ENCODE results near the gene CMTM1. TPM values are rescaled to one million over a fixed set of nuclear protein-coding genes. Genes with fewer than 3 reads are reported as not detected.

CMTM1 gene
- total RNA-seq, 1 experiment from 2014 or later, result 7.1 TPM

DNA sequence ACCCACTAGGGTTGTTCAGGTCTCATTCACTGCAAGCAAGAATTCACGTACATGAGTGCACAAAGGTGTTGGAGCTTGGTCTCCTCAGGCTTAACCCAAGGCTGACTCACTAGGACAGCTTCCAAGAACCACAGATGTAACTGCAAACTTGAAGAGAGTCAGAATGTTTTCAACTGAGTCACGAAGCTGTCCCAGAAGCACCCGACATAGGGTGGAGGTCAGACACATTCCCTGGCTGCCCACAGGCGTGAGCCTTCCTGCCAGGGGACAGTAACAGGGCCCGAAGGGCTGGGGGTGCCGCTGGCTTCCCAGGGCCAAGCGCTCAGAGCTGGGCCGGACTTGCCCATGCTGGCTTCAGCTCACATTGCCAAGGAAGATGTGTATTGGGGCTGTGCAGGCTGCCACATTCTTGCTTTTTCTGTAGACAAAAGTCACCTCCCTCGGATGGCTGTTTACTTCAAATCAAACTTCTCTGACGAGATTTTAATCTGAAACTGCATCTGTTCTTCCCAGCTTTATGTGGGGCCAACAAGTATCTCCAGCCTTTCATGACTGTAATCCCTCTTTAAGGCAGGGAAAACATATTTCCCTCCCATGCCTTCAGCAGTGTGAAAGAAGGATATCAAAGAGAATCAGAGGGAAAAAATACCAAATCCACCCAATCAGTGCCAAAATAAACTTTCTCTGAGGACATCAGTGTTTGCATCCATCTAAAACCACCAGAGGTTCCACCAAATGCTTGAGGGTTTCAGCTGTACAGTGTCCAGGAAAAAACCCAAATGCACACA lies 52.5 kb downstream of the CMTM1 start:
- peak; percentile 81 for DNase-seq (ENCODE audit: low read depth, low spot score)
- peak; percentile 87 for ATAC-seq
- in situ Hi-C loops (cut with HindIII; ENCODE audit: low pct_unique_long_range_greater_than_20kb, low sequenced_read_pairs) (no loop called here), intact Hi-C loops (cut with micrococcal nuclease; ENCODE audit: unreplicated experiment) (no loop called here)
- Histone ChIP-seq H3K4me1 (ENCODE audit: control insufficient read depth, insufficient read depth, low read length) (peaks cover 41% of the 10 kb centered on the region), H3K27ac (ENCODE audit: low read length) (peak overlapping the region; percentile 67), H3K27me3 (ENCODE audit: control insufficient read depth, insufficient read depth, low read length) (no peaks in the 10 kb centered on the region), H3K9me3 (ENCODE audit: control insufficient read depth, insufficient read depth, low read depth, low read length) (no peaks in the 10 kb centered on the region), H3K4me3 (ENCODE audit: low read depth in 2 of 2, low read length in 2 of 2) (no peak overlapping the region), H3K36me3 (ENCODE audit: control insufficient read depth, insufficient read depth, low read length) (no peaks in the 10 kb centered on the region; the same call in 1 of the 2 replicates)
- ChIA-PET CTCF (interaction anchor here (0.6 kb wide), 2 partner anchors 42 to 1416 kb away, joined by 3 read pairs; no protein-coding TSS in a partner anchor), POLR2A (no interaction called here)
- no TSS peak for BruUV-seq (replicated peaks)
- TF ChIP-seq POLR2AphosphoS5 (IDR thresholded peaks at IDR 0.05; ENCODE audit: low read depth, low read length) (no peak), SIN3A (IDR thresholded peaks at IDR 0.05; ENCODE audit: borderline replicate concordance, insufficient read depth, low read depth, low read length) (no peak), TCF7L2 (IDR thresholded peaks at IDR 0.05; ENCODE audit: low read depth, low read length) (no peak)
- TF ChIP-seq, protein P1, sequence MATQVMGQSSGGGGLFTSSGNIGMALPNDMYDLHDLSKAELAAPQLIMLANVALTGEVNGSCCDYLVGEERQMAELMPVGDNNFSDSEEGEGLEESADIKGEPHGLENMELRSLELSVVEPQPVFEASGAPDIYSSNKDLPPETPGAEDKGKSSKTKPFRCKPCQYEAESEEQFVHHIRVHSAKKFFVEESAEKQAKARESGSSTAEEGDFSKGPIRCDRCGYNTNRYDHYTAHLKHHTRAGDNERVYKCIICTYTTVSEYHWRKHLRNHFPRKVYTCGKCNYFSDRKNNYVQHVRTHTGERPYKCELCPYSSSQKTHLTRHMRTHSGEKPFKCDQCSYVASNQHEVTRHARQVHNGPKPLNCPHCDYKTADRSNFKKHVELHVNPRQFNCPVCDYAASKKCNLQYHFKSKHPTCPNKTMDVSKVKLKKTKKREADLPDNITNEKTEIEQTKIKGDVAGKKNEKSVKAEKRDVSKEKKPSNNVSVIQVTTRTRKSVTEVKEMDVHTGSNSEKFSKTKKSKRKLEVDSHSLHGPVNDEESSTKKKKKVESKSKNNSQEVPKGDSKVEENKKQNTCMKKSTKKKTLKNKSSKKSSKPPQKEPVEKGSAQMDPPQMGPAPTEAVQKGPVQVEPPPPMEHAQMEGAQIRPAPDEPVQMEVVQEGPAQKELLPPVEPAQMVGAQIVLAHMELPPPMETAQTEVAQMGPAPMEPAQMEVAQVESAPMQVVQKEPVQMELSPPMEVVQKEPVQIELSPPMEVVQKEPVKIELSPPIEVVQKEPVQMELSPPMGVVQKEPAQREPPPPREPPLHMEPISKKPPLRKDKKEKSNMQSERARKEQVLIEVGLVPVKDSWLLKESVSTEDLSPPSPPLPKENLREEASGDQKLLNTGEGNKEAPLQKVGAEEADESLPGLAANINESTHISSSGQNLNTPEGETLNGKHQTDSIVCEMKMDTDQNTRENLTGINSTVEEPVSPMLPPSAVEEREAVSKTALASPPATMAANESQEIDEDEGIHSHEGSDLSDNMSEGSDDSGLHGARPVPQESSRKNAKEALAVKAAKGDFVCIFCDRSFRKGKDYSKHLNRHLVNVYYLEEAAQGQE (IDR thresholded peaks at IDR 0.05; ENCODE audit: insufficient read depth in 1 of 2, low read depth in 2 of 2, low read length in 1 of 2), result no peak
- TF ChIP-seq, protein P2, sequence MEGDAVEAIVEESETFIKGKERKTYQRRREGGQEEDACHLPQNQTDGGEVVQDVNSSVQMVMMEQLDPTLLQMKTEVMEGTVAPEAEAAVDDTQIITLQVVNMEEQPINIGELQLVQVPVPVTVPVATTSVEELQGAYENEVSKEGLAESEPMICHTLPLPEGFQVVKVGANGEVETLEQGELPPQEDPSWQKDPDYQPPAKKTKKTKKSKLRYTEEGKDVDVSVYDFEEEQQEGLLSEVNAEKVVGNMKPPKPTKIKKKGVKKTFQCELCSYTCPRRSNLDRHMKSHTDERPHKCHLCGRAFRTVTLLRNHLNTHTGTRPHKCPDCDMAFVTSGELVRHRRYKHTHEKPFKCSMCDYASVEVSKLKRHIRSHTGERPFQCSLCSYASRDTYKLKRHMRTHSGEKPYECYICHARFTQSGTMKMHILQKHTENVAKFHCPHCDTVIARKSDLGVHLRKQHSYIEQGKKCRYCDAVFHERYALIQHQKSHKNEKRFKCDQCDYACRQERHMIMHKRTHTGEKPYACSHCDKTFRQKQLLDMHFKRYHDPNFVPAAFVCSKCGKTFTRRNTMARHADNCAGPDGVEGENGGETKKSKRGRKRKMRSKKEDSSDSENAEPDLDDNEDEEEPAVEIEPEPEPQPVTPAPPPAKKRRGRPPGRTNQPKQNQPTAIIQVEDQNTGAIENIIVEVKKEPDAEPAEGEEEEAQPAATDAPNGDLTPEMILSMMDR (IDR thresholded peaks at IDR 0.05), result no peak

DNA sequence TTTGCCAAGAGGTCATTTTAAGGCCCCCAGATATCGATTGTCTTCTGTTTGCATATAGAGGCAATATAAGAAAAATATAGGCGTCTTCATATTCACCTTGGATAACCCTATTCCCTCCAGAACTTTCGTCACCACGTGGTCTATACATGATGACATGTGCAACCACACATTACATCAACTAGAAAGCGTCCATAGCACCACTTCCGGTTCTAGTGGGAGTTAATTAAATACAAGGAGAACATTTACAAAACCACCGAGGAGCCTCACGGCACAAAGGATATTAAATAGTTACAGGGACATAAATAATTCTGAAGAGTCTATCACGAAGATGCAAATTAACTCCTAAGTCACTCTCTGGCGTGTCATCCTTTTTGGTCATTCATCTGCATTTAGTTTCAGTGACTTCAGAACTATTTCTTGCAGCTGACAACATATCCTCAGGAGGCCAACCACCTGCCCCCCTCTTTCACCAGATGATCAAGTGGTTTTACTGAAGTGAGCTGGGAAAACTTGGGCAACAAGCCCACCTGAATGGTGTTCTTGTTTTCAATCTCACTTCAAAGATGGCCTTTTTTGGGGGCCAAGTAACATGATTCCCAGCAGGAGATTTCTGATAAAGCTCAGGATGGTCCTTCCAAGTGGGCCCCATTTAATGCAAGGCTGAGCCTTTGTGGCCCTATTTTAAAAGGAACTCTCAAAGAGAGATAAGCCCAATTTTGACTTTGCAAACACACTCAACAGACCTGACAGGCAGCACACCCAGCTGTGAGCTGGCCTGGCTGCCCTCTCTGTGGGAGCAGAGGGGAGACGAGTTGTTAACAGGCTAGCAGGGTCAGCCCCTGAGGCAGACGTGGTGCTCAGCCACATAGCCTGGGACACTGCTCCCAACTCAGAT lies 53.5 kb downstream of the CMTM1 start:
- intact Hi-C loops (cut with micrococcal nuclease; ENCODE audit: unreplicated experiment), result no loop called here

More for the DNA sequence above, 53.5 kb downstream of the CMTM1 start:
- no peak overlapping the region for H3K4me3 ChIP-seq (ENCODE audit: low read depth in 2 of 2, low read length in 2 of 2)
- peaks cover 41% of the 10 kb centered on the region for H3K4me1 ChIP-seq (ENCODE audit: control insufficient read depth, insufficient read depth, low read length)
- no TSS peak for BruUV-seq (replicated peaks)
- ChIA-PET POLR2A (no interaction called here), CTCF (no interaction called here)
- peak overlapping the region; percentile 7; the same call in 1 of the 2 replicates for H3K27ac ChIP-seq (ENCODE audit: low read length)
- H3K36me3 ChIP-seq (ENCODE audit: control insufficient read depth, insufficient read depth, low read length), result no peaks in the 10 kb centered on the region
- H3K9me3 ChIP-seq (ENCODE audit: control insufficient read depth, insufficient read depth, low read depth, low read length), result no peaks in the 10 kb centered on the region
- in situ Hi-C loops (cut with HindIII; ENCODE audit: low pct_unique_long_range_greater_than_20kb, low sequenced_read_pairs), result no loop called here
- no peak for DNase-seq (ENCODE audit: low read depth, low spot score)
- no peaks in the 10 kb centered on the region for H3K27me3 ChIP-seq (ENCODE audit: control insufficient read depth, insufficient read depth, low read length)
- TF ChIP-seq, protein P2 (IDR thresholded peaks at IDR 0.05), result no peak
- TF ChIP-seq SIN3A (IDR thresholded peaks at IDR 0.05; ENCODE audit: borderline replicate concordance, insufficient read depth, low read depth, low read length) (no peak), TCF7L2 (IDR thresholded peaks at IDR 0.05; ENCODE audit: low read depth, low read length) (no peak), POLR2AphosphoS5 (IDR thresholded peaks at IDR 0.05; ENCODE audit: low read depth, low read length) (no peak)
- TF ChIP-seq, protein P1 (IDR thresholded peaks at IDR 0.05; ENCODE audit: insufficient read depth in 1 of 2, low read depth in 2 of 2, low read length in 1 of 2), result no peak
- ATAC-seq, result no peak

Data from Panc1 (cell line).